ENCODE data around the gene GNB1. TPM values are rescaled to one million over a fixed set of nuclear protein-coding genes. Genes with fewer than 3 reads are reported as not detected.
"Not testable (repeated sequence)": the region's sequence is repeated elsewhere in the genome, so short reads cannot be mapped to it uniquely, and the experiment has no call there.

GNB1 gene
- total RNA-seq, 1 donor from 2014 or later: 398 TPM

DNA sequence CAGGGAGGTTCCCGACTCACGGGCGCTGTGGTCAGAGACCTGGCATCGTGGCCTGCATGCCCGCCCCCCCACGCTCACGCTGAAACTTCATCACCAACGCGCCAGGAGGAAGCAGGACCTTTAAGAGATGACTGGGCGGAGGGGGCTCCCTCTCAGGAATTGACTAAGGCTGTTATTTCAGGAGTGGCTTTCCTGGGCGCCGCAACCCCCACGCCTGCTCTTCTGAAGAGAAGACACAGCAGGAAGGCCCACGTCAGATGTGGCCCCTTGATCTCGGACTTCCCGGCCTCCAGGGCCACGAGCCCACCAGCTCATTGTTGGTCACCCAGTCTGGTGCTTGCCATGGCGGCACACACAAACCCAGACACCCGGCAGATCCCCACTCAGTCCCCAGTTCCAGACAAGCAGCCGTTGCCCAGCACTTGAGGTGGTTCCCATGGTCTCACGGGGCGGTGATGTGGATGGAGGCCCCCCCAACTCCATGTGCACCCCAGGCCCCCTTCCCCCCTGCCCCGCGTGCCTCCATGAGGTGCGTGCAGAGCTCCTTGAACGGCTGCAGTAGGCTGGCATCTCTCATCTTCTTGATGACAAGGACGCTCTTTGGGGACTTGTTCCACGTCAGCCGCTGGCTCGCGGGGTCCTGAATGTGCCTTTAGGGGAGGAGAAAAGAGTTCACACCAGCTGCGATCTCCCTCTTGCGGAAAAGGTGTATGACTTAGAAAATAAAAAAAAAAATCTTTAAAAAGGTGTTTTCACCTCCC lies 134.0 kb downstream of the GNB1 start:
- intact Hi-C loops (cut with micrococcal nuclease): no loop called here
- Mint-ChIP-seq H3K4me3 (no peak overlapping the region), H3K27ac (no peak overlapping the region), H3K27me3 (ENCODE audit: insufficient read depth) (no peaks in the 10 kb centered on the region), H3K36me3 (ENCODE audit: low read depth) (peaks cover 27% of the 10 kb centered on the region), H3K9me3 (no peaks in the 10 kb centered on the region), H3K4me1 (ENCODE audit: low read depth) (no peaks in the 10 kb centered on the region)
- no peak for DNase-seq (ENCODE audit: low spot score)

DNA sequence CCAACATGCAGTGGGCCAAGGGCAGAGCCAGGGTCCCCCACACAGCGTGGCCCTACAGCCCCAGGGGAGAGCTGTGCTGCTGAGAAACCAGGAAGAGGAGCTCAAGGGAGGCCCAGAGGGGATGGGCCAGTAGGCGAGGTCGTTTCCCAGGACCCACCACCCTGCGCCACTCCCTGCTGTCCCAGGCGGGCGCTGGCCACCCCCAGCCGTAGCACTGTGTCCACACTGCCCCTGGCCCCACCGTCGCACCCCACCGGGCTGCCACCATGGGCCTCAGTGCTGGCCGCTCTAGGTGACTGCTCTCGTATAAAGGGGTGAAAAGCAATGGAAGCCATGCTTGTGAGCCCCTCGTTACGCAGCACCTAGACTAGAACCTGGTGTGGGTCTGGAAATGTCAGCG lies 135.0 kb downstream of the GNB1 start:
- Mint-ChIP-seq H3K9me3 (no peaks in the 10 kb centered on the region), H3K4me3 (no peak overlapping the region), H3K27me3 (ENCODE audit: insufficient read depth) (no peaks in the 10 kb centered on the region), H3K27ac (no peak overlapping the region), H3K4me1 (ENCODE audit: low read depth) (no peaks in the 10 kb centered on the region), H3K36me3 (ENCODE audit: low read depth) (peaks cover 19% of the 10 kb centered on the region)
- intact Hi-C loops (cut with micrococcal nuclease): no loop called here
- no peak for DNase-seq (ENCODE audit: low spot score)

DNA sequence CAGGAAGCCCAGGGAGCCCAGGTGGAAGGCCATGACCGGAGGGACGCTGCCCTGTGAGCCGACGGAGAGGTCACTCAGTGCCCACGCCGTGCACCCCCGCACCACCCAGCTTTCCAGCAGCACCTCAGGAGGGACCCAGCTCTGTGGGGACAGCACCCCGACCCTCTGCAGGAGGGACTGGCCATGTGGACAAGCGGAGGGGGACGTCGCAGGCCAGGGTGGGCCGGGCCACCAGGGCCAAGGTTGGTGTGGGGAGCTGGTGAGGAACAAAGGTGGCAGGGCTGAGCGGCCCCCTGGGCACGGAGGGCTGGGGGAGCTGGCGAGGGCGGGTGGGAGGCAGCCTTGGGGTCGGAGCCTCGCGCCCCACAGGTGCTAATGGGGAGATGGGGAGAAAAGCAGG lies 135.5 kb downstream of the GNB1 start:
- Mint-ChIP-seq H3K4me1 (ENCODE audit: low read depth) (no peaks in the 10 kb centered on the region), H3K36me3 (ENCODE audit: low read depth) (peaks cover 19% of the 10 kb centered on the region), H3K9me3 (no peaks in the 10 kb centered on the region), H3K27me3 (ENCODE audit: insufficient read depth) (no peaks in the 10 kb centered on the region), H3K27ac (no peak overlapping the region), H3K4me3 (no peak overlapping the region)
- DNase-seq (ENCODE audit: low spot score): no peak
- intact Hi-C loops (cut with micrococcal nuclease): no loop called here

DNA sequence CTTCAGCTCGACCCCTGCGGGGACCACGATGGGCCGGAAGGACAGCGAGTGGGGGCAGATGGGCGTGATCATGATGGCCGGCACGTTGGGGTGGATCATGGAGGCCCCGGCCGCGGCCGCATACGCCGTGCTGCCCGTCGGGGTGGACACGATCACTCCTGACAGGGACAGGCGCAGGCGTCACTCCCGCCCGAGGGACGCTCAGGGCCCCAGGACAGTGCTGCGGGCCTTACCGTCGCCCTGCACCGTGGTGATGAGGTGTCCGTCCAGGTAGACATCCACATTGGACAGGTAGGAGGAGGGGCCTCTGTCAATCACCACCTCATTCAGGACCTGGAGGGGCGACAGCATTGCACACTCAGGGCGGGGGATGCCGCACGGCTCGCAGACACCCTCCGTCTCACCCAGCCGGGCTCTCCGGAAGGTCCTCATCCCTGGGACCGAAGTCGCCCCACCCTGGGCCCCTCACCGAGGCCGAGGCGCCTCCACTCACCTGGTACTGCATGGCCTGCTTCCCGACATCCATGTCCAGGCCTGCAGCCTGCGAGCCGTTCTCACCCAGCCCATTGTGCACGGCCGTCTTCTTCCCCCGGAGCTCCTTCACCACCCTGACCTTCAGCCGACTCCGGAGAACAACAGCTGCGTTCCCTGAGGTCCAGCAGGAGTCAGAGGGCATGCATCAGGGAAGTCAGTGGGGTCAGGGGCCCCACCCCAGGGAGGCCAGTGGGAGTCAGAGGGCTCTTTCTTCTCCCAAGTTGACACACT lies 136.7 kb downstream of the GNB1 start:
- no peaks in the 10 kb centered on the region for H3K27me3 Mint-ChIP-seq (ENCODE audit: insufficient read depth)
- intact Hi-C loops (cut with micrococcal nuclease): no loop called here

DNA sequence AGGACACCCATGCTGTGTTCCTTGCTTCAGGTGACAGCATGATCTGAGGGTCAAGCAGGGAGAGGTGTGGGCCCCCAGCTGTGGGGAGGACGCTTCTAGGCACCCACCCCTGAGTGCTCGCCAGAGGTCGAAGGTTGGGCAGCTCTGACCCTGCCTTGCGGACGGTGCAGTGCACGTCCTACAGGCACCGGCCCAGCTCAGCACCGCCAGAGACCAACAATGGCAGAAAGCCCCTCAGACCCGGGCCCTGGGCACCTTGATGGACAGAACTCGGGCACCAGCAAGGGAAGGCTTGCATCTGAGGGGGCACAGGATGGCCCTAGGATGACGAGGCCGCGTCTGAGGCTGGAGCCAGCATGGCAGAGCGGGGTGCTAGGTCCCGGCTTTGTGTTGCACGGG lies 137.3 kb downstream of the GNB1 start:
- Mint-ChIP-seq H3K27me3 (ENCODE audit: insufficient read depth) (no peaks in the 10 kb centered on the region), H3K9me3 (no peaks in the 10 kb centered on the region), H3K27ac (no peak overlapping the region), H3K4me3 (no peak overlapping the region), H3K36me3 (ENCODE audit: low read depth) (peaks cover 19% of the 10 kb centered on the region), H3K4me1 (ENCODE audit: low read depth) (no peaks in the 10 kb centered on the region)
- DNase-seq (ENCODE audit: low spot score): no peak
- intact Hi-C loops (cut with micrococcal nuclease): no loop called here

More for the DNA sequence above, 136.7 kb downstream of the GNB1 start:
- H3K4me3 Mint-ChIP-seq: no peak overlapping the region
- H3K9me3 Mint-ChIP-seq: no peaks in the 10 kb centered on the region
- H3K4me1 Mint-ChIP-seq (ENCODE audit: low read depth): no peaks in the 10 kb centered on the region
- H3K27ac Mint-ChIP-seq: no peak overlapping the region
- DNase-seq (ENCODE audit: low spot score): no peak
- H3K36me3 Mint-ChIP-seq (ENCODE audit: low read depth): peaks cover 19% of the 10 kb centered on the region

DNA sequence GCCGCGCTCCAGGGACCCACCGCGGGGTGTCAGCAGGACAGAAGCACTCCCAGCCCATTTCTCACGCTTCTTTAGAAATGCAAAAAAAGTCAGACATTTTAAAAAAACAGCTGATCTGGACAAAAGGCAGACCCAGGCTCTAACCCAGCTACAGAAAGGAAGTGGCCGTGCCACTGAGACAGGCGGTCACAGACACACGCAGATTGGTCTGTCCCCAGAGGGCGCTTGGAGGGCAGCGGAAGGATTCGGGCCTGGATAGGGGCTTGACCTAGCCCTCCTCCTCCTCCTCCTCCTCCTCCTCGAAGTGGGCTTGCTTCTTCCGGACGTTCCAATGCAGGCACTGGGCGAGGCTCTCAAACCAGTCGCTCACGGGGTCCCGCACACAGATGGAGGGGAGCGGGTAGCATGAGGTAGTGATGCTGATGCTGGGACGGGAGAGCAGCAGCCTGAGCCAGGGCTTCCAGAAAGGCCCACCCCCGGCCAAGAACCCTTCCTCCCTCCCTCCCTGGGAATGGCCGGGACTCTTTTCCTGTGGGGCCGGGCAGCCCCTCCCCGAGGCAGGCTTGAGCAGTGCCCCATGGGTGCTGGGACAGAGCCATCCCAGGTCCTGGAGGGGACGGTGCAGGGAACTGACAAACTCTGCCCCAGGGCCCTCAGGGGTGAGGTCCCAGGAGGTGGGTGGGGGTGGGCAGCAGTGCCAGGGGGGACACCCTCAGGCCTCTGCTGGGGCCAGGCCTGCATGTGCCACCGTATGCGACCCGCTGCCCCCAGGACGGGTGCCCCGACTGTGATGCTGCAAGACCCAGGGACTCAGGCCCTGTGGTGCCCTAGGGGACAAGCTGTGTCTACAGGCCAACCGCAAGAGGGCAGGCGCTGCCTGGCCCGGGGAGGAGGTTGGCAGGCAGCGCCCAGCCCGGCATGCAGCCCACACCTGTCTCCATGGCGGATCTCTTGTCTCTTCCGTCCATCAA lies 138.0 kb downstream of the GNB1 start:
- DNase-seq (ENCODE audit: low spot score): no peak
- no peaks in the 10 kb centered on the region for H3K9me3 Mint-ChIP-seq
- H3K4me1 Mint-ChIP-seq (ENCODE audit: low read depth): no peaks in the 10 kb centered on the region
- H3K27me3 Mint-ChIP-seq (ENCODE audit: insufficient read depth): no peaks in the 10 kb centered on the region
- intact Hi-C loops (cut with micrococcal nuclease): no loop called here
- peaks cover 14% of the 10 kb centered on the region for H3K36me3 Mint-ChIP-seq (ENCODE audit: low read depth)
- H3K27ac Mint-ChIP-seq: no peak overlapping the region
- no peak overlapping the region for H3K4me3 Mint-ChIP-seq

DNA sequence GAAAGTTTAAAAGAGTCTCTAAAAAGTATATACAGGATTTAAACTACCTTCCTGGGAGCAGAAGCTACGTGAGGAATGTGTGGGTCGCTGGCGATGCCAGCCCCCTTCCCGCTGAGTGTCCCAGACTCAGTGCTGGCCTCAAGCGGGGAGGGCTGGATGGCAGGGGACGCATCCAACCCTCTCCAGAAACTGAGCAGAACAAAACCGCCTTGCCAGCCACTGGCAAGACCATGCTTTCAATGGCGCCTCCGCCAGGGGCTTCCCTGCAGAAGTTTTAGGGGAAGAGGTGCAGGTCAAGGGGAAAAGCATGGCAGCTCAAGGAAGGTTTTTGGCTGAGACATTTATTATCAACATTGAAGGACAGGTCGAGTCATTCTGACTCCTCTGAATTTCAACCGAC lies 138.7 kb downstream of the GNB1 start:
- no peaks in the 10 kb centered on the region for H3K4me1 Mint-ChIP-seq (ENCODE audit: low read depth)
- no peak overlapping the region for H3K4me3 Mint-ChIP-seq
- no peaks in the 10 kb centered on the region for H3K27me3 Mint-ChIP-seq (ENCODE audit: insufficient read depth)
- H3K27ac Mint-ChIP-seq: no peak overlapping the region
- intact Hi-C loops (cut with micrococcal nuclease): no loop called here
- peaks cover 10% of the 10 kb centered on the region for H3K36me3 Mint-ChIP-seq (ENCODE audit: low read depth)
- DNase-seq (ENCODE audit: low spot score): no peak
- no peaks in the 10 kb centered on the region for H3K9me3 Mint-ChIP-seq

DNA sequence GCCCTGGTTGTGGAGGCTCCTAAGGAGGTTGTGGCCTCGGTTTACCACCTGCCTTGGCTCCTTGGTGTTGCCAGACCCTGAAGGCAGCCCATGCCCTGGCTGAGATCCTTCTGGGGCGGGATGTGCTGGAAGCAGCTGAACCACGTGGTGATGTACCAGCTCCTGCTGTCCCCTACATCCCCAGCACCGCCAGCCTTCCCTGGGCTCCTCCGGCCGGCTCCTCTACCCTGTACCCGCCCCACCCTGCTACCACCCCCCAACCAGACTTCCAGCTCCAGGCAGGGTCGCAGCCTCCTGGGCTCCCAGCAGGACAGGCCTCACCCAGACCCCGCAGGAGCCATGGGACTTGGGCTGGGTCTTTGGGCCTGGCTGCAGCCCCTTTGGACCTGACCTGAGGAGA lies 140.9 kb downstream of the GNB1 start:
- H3K4me3 Mint-ChIP-seq; H3K4me1 Mint-ChIP-seq (ENCODE audit: low read depth); H3K27ac Mint-ChIP-seq; H3K9me3 Mint-ChIP-seq; H3K36me3 Mint-ChIP-seq (ENCODE audit: low read depth); H3K27me3 Mint-ChIP-seq (ENCODE audit: insufficient read depth); DNase-seq (ENCODE audit: low spot score): not testable (repeated sequence)
- intact Hi-C loops (cut with micrococcal nuclease): loop anchor here (5.0 kb wide), 1 partner anchor 58 kb away; the partner anchor contains the start of gene SLC35E2B

DNA sequence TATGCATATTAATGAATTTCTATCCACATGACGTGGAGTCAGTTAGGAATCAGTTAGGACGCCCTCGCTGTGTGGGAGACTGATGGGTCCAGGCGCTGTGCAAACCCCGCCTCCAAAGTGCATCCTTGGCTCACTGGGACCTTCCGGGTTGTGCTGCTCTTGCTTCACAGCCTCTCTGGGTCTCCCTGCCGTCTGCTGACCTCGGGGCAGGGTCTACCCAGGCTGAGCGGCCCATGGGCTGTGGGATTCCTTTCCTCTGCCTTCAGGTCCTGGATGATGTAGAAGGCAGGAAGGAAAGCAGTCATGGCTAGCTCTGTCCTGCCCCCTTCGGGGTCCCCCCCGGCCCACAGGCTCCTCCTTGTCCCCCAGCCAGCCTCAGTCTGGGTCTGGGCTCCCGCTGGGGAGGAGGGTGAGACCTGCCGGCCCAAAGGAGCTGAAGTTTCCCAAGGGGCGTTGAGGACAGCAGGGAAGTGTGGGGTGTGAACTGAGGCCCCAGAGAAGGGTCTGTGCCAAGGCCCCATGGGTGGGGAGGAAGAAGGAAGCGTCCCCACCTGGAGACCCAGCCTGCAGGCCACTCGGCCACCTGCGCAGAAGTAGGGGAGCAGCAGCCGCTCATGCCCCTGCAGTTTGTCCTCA lies 142.1 kb downstream of the GNB1 start:
- H3K4me1 Mint-ChIP-seq (ENCODE audit: low read depth): no peaks in the 10 kb centered on the region
- H3K27ac Mint-ChIP-seq: peak overlapping the region; percentile 21
- H3K27me3 Mint-ChIP-seq (ENCODE audit: insufficient read depth): no peaks in the 10 kb centered on the region
- H3K36me3 Mint-ChIP-seq (ENCODE audit: low read depth): no peaks in the 10 kb centered on the region
- intact Hi-C loops (cut with micrococcal nuclease): loop anchor here (5.0 kb wide), 1 partner anchor 57 kb away; the partner anchor contains the start of gene SLC35E2B
- no peak for DNase-seq (ENCODE audit: low spot score)
- H3K4me3 Mint-ChIP-seq: peak overlapping the region; percentile 54
- H3K9me3 Mint-ChIP-seq: no peaks in the 10 kb centered on the region

DNA sequence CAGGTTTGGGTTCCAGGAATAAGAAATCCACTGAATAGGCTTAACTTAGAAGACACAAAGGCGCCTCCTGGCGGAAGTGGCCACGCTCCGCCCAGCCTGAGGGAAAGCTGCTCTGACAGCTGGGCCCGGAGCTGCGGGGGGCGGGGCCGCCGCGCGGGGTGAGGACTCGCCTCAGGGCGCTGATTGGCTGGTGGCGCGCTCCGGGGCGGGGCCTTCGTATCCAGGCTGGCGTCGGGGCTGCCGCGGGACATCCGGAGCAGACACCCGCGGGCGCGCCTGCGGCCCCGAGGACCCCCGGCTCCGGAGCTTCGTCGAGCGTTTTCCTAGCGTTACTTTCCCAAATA lies 144.3 kb downstream of the GNB1 start:
- intact Hi-C loops (cut with micrococcal nuclease): loop anchor here (5.0 kb wide), 1 partner anchor 54 kb away; the partner anchor contains the start of gene SLC35E2B
- not testable (repeated sequence) for H3K9me3 Mint-ChIP-seq, H3K4me3 Mint-ChIP-seq

DNA sequence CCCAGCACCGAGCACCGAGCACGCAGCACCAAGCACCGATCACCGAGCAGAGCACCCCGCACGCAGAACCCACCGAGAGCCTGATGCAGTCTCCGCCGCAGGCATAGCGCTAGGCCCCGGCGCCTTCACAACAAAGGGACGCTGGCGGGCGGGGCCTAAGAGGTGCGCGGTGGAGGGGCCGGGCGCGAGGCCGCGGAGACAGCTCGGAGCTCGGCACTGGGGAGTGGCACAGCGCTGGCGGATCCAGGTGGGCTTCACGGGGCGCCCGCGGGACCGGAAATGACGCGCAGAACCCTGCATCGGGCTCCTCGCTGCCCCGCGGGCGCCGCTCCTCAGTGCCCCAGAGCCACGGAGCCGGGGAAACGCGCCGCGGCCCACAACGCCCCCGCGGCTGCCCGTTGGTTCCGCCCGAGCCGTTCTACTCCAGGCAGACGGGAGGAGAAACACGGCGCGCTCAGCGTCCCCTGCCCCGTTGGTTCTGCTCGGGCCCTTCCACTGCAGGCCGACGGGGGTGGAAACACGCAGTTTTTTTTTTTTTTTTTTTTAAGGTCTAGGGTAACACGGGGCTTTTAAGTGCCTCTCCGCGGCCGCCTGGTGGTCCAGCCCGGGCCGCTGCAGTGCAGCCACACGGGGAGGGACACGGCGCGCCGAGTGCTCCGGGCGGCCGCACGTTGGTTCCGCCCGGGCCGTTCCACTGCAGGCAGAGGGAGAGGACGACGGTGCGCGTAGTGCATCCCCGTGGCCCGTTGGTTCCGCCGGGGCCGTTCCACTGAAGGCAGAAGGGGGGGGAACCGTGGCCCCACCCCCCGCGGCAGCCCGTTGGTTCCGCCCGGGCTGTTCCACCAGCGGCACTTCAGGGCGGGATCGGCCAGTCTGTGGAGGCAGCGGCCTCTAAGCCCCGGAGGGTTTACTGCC lies 145.0 kb downstream of the GNB1 start:
- Mint-ChIP-seq H3K27ac (peak overlapping the region; percentile 55), H3K4me3 (peak overlapping the region; percentile 11)
- not testable (repeated sequence) for H3K36me3 Mint-ChIP-seq (ENCODE audit: low read depth); H3K9me3 Mint-ChIP-seq; H3K4me1 Mint-ChIP-seq (ENCODE audit: low read depth); H3K27me3 Mint-ChIP-seq (ENCODE audit: insufficient read depth)
- intact Hi-C loops (cut with micrococcal nuclease): loop anchor here (5.0 kb wide), 1 partner anchor 54 kb away; the partner anchor contains the start of gene SLC35E2B
- DNase-seq (ENCODE audit: low spot score): peak; percentile 84

More for the DNA sequence above, 144.3 kb downstream of the GNB1 start:
- not testable (repeated sequence) for H3K4me1 Mint-ChIP-seq (ENCODE audit: low read depth); H3K27me3 Mint-ChIP-seq (ENCODE audit: insufficient read depth); H3K27ac Mint-ChIP-seq; H3K36me3 Mint-ChIP-seq (ENCODE audit: low read depth); DNase-seq (ENCODE audit: low spot score)

Measured in activated T-helper 1 cell treated with anti-CD3 and anti-CD28 coated beads, Interleukin-12 subunit alpha, Interleukin-12 subunit beta, Interleukin-2, Interleukin-4 antibody, amounts not matched to agents 30 ng/mL and 10 ng/mL and 1 ng/mL, durations not matched to agents 14 hours and 24 hours and 36 hours (primary cell).